Measurements from ENCODE around the gene FER1L5. TPM values are rescaled to one million over a fixed set of nuclear protein-coding genes. Genes with fewer than 3 reads are reported as not detected.

FER1L5 gene
- total RNA-seq, 1 experiment from 2014 or later, result 0.91 TPM

DNA sequence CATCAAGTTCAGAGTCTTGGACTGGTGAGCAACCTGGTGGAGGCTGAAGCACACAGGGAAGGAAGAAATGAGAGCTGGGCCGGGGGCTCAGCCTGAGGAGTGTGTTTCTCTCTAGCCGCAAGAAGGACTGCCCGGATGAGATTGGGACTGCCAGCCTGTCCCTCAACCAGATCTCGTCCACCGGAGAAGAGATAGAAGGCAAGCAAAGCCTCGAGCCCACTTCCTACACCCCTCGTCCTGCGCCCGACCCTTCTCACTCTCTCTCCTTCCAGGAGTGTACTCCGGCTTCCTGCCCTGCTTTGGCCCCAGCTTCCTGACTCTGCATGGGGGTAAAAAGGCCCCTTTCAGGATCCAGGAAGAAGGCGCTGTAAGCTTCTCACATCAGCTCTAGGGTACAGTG lies 26.2 kb downstream of the FER1L5 start:
- no peak for ATAC-seq

DNA sequence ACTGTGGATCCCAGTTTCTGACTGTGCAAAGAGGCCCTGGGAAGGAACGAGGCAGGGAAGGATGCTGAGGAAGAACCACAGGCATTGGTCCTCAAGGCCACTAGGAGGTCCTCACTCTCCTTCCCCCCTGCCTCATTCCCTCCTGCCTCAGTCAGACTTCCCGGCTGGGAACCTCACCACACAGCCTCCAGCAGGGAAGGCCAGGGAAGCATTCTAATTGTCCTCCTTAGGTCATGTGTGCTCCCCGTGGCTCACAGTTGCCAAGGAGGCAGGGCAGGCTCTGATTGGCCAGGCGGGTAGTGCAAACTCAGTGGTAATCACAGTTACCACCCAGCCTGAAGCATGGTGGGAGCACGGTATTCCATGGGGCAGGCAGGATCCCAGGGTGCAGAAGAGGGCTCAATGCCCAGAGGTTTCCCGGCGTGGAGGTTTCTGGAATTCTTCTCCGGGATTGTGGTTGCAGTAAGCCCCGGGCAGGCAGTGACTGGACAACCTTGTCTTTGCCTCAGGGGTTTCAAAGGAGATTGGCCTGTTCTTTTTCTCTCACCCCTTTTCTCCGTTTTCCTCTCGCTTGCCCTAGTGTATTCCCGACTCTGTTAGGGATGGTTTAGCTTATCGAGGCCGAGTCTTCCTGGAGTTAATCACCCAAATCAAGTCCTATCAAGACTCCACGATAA lies 27.1 kb downstream of the FER1L5 start:
- Histone ChIP-seq H4K20me1 (ENCODE audit: insufficient read depth) (no peaks in the 10 kb centered on the region), H3K79me2 (ENCODE audit: insufficient read depth, low read length) (no peaks in the 10 kb centered on the region), H3K9ac (ENCODE audit: low read length) (no peak overlapping the region), H3K4me1 (ENCODE audit: control insufficient read depth in 1 of 2, insufficient read depth in 2 of 2, low read length in 2 of 2) (peaks cover 9 to 12% of the 10 kb centered on the region in 2 experiments), H3K27me3 (ENCODE audit: insufficient read depth, low read length) (no peaks in the 10 kb centered on the region), H3K4me2 (ENCODE audit: low read length) (no peak overlapping the region), H3K9me3 (ENCODE audit: control insufficient read depth in 1 of 2, insufficient read depth in 1 of 2, low read depth in 1 of 2, low read length in 2 of 2) (no peaks in the 10 kb centered on the region), H3K9me2 (ENCODE audit: insufficient read depth) (no peaks in the 10 kb centered on the region), H3K4me3 (replicated peaks in 1 of 2; ENCODE audit: low read depth in 1 of 2, low read length in 2 of 2) (no peak overlapping the region), H3K27ac (ENCODE audit: low read depth, low read length) (no peak overlapping the region), H2AFZ (ENCODE audit: low read depth, low read length, poor library complexity, severe bottlenecking) (no peak overlapping the region), H3K36me3 (ENCODE audit: control insufficient read depth in 1 of 2, insufficient read depth in 2 of 2, low read length in 2 of 2) (no peaks in the 10 kb centered on the region)
- ChIA-PET POLR2A (no interaction called here), RAD21 (ENCODE audit: low non-redundant PET in 1 of 2, low total read pairs in 2 of 2, uncharacterized antibody in 2 of 2, unreplicated experiment in 2 of 2) (no interaction called here), CTCF (no interaction called here)
- DNase-seq (ENCODE audit: low read depth, low spot score) (no peak), ATAC-seq (no peak)
- BruUV-seq (replicated peaks), result no TSS peak
- intact Hi-C loops (cut with micrococcal nuclease), result no loop called here
- TF ChIP-seq YY1 (IDR thresholded peaks at IDR 0.05; ENCODE audit: extremely low read depth, insufficient replicate concordance, low read depth, low read length) (no peak), MAX (IDR thresholded peaks at IDR 0.05) (no peak), RAD21 (IDR thresholded peaks at IDR 0.05; ENCODE audit: low read depth) (no peak), ZFX (IDR thresholded peaks at IDR 0.05) (no peak), SRF (IDR thresholded peaks at IDR 0.05; ENCODE audit: low read depth) (no peak), ELF1 (IDR thresholded peaks at IDR 0.05; ENCODE audit: borderline replicate concordance, low read depth) (no peak), SIN3A (IDR thresholded peaks at IDR 0.05; ENCODE audit: low read depth) (no peak), POLR2A (IDR thresholded peaks at IDR 0.05; ENCODE audit: borderline replicate concordance, extremely low read depth, insufficient read depth, insufficient read length) (no peak), ZNF274 (IDR thresholded peaks at IDR 0.05; ENCODE audit: low read depth, low read length) (no peak), JUND (IDR thresholded peaks at IDR 0.05) (no peak), EZH2phosphoT487 (IDR thresholded peaks at IDR 0.05; ENCODE audit: borderline replicate concordance) (no peak), EZH2 (IDR thresholded peaks at IDR 0.05) (no peak), TCF7L2 (IDR thresholded peaks at IDR 0.05; ENCODE audit: borderline replicate concordance, extremely low read depth, insufficient read depth, insufficient read length) (no peak), CBX3 (IDR thresholded peaks at IDR 0.05; ENCODE audit: low read depth) (no peak), POLR2AphosphoS5 (IDR thresholded peaks at IDR 0.05; ENCODE audit: low read depth, low read length) (no peak), EGR1 (IDR thresholded peaks at IDR 0.05; ENCODE audit: low read depth) (no peak), FOSL1 (IDR thresholded peaks at IDR 0.05; ENCODE audit: low read depth) (no peak)
- TF ChIP-seq, protein P1, sequence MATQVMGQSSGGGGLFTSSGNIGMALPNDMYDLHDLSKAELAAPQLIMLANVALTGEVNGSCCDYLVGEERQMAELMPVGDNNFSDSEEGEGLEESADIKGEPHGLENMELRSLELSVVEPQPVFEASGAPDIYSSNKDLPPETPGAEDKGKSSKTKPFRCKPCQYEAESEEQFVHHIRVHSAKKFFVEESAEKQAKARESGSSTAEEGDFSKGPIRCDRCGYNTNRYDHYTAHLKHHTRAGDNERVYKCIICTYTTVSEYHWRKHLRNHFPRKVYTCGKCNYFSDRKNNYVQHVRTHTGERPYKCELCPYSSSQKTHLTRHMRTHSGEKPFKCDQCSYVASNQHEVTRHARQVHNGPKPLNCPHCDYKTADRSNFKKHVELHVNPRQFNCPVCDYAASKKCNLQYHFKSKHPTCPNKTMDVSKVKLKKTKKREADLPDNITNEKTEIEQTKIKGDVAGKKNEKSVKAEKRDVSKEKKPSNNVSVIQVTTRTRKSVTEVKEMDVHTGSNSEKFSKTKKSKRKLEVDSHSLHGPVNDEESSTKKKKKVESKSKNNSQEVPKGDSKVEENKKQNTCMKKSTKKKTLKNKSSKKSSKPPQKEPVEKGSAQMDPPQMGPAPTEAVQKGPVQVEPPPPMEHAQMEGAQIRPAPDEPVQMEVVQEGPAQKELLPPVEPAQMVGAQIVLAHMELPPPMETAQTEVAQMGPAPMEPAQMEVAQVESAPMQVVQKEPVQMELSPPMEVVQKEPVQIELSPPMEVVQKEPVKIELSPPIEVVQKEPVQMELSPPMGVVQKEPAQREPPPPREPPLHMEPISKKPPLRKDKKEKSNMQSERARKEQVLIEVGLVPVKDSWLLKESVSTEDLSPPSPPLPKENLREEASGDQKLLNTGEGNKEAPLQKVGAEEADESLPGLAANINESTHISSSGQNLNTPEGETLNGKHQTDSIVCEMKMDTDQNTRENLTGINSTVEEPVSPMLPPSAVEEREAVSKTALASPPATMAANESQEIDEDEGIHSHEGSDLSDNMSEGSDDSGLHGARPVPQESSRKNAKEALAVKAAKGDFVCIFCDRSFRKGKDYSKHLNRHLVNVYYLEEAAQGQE (IDR thresholded peaks at IDR 0.05; ENCODE audit: low read depth), result no peak

More for the DNA sequence above, 26.2 kb downstream of the FER1L5 start:
- CTCF ChIA-PET, result no interaction called here
- Histone ChIP-seq H3K4me2 (ENCODE audit: low read length) (no peak overlapping the region), H3K27me3 (ENCODE audit: insufficient read depth, low read length) (no peaks in the 10 kb centered on the region), H3K4me3 (replicated peaks in 1 of 2; ENCODE audit: low read depth in 1 of 2, low read length in 2 of 2) (no peak overlapping the region), H3K79me2 (ENCODE audit: insufficient read depth, low read length) (no peaks in the 10 kb centered on the region), H3K27ac (ENCODE audit: low read depth, low read length) (no peak overlapping the region), H2AFZ (ENCODE audit: low read depth, low read length, poor library complexity, severe bottlenecking) (no peak overlapping the region), H3K4me1 (ENCODE audit: control insufficient read depth in 1 of 2, insufficient read depth in 2 of 2, low read length in 2 of 2) (peaks cover 11 to 12% of the 10 kb centered on the region in 2 experiments), H4K20me1 (ENCODE audit: insufficient read depth) (no peaks in the 10 kb centered on the region), H3K36me3 (ENCODE audit: control insufficient read depth in 1 of 2, insufficient read depth in 2 of 2, low read length in 2 of 2) (no peaks in the 10 kb centered on the region), H3K9me3 (ENCODE audit: control insufficient read depth in 1 of 2, insufficient read depth in 1 of 2, low read depth in 1 of 2, low read length in 2 of 2) (0 out of 4 replicates have a peak, but pooled peaks cover 0 to 4% of the 10 kb centered on the region in 2 experiments), H3K9ac (ENCODE audit: low read length) (no peak overlapping the region), H3K9me2 (ENCODE audit: insufficient read depth) (no peaks in the 10 kb centered on the region)
- BruUV-seq (replicated peaks), result no TSS peak
- no peak for DNase-seq (ENCODE audit: low read depth, low spot score)
- POLR2A ChIA-PET, result no interaction called here
- RAD21 ChIA-PET (ENCODE audit: low non-redundant PET in 1 of 2, low total read pairs in 2 of 2, uncharacterized antibody in 2 of 2, unreplicated experiment in 2 of 2), result no interaction called here
- no peak for TF ChIP-seq POLR2A (IDR thresholded peaks at IDR 0.05; ENCODE audit: borderline replicate concordance, extremely low read depth, insufficient read depth, insufficient read length)
- no peak for TF ChIP-seq RAD21 (IDR thresholded peaks at IDR 0.05; ENCODE audit: low read depth)
- no peak for TF ChIP-seq SIN3A (IDR thresholded peaks at IDR 0.05; ENCODE audit: low read depth)
- no peak for TF ChIP-seq ZNF274 (IDR thresholded peaks at IDR 0.05; ENCODE audit: low read depth, low read length)
- TF ChIP-seq POLR2AphosphoS5 (IDR thresholded peaks at IDR 0.05; ENCODE audit: low read depth, low read length), result no peak
- intact Hi-C loops (cut with micrococcal nuclease), result no loop called here
